Fibroblast of skin of abdomen (primary cell): ENCODE data around the gene TUBGCP6.

Source experiments
- DNase-seq: peaks from one replicate; pipeline ENCODE4 v3.0.0-alpha.2; 2013

Gene TUBGCP6

GRCh38 chr22:50249341-50250248 lies 4.8 kb upstream of the TUBGCP6 start:
- DNase-seq: no peak

GRCh38 chr22:50248196-50249081 lies 3.6 kb upstream of the TUBGCP6 start:
- DNase-seq: no peak

DNA sequence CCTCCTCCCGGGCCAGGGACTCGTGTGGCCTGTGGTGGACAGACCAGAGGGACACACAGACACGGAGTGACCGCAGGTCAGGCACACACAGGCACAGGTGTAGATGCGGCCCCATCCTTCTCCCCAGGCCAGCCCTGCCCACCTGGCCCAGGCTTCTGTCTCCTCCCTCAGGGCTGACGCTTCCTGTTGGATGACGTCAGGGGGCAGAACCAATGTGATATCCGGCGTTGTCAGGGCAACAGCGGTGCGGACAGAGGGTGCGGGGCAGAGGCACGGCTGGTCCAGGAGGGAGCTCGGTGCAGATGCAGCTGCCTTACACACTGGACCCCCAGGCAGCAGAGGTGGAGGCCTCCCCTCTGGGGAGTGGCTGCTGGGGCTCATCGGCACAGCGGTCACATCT lies 2.9 kb upstream of the TUBGCP6 start:
- DNase-seq: peak; percentile 57

DNA sequence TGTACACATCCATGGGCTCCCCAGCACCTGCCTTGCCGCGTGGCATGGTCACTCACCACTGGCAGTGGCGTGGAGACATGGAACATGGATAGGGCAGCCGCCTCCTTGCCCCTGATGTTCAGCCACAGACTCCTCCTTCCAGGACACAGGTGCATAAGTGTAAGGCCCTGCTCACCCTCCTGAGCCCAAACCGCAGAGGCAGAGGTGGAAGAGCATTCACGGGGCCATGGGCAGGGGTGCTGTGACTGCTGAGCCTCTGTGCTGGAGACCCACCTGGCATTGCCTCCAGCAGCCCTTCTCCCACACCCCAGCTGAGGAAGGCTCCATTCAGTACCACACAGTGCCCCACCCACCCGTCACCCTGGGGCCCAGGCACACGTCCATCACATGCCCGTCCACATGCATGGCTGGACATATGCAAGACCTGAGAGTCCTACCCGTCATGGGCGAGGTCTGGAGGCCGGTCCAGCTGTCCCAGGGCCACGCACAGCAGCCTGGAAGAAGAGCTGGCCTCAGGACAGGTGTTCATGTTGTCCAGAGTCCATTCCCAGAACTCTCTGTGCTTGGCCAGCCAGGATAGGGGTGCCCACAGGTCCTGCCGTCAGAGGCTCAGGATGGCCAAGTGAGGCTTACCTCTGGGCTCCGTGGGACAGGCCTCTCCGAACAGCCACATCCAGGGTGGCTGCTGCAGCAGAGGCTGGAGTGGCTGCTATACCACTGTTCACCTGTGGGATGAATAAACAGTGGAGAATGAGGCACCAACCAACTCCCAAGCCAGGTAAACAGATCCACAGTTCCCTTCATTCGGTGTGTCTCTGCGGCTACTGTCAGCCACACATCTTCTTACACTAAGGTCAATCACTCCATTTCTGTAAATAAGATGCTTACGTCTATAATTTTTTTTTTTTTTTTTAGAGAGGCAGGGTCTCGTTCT lies 1.7 kb upstream of the TUBGCP6 start:
- DNase-seq: no peak

- no peak for DNase-seq
Measured at GRCh38 chr22:50245214-50246072, 620 bp upstream of the TUBGCP6 start.

- no peak for DNase-seq
Measured at GRCh38 chr22:50243685-50244419, 971 bp downstream of the TUBGCP6 start.

DNA sequence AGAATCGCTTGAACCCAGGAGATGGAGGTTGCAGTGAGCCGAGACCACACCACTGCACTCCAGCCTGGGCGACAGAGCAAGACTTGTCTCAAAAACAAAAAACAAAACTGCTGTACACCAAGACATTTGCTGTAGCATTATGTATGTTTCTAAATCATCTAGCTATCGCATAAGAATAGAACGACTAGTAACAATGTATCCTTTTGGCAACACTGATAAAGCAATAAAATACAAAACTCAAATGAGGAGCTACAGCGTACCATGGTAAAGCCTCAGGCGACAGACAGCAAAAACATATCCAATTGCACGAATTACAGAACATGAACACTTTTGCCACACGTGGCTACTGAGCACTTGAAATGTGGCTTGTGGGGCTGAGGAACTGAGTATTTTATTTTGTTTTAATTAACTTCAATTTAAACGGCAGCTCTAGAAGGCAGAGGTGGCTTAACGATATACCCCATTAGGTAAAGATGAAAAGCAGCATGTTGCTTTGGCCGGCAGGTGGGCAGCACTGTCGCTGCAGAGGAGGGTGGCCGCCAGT lies 2.3 kb downstream of the TUBGCP6 start:
- DNase-seq: no peak

- DNase-seq: no peak
Measured at GRCh38 chr22:50238755-50239154, 6.1 kb downstream of the TUBGCP6 start.

DNA sequence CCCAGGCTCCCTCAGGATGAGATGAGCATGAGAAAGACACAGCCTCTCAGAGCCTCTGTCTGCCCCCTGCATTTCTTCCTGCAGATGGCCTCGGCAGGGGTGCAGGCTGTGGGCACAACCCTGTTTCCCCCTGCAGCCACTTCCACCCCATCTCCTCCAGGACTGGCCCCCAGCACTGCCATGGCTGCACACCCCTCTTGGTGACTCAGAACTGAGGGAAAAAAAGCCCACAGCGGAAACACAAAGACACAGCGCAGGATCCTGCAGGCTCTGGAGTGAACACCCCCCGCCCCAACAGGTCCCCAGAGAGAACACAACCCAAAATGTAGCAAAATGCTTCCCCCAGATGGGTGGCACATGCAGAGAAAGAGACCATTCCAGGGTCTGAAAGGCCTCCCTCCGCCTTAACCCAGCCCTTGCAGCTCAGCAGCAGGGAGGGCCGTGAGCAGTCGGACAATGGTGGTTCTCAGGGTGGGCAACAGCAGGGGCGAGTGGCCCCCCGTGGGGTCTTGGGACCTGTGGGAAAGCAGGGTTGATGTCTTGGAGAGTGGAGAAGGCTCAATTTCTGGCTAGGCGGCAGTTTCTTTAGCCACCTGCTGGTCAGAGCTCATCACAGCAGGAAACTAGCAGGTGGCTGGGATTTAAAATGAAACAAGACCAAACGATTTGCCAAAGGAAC lies 8.0 kb downstream of the TUBGCP6 start:
- peak; percentile 15 for DNase-seq

GRCh38 chr22:50233223-50233622 lies 11.6 kb downstream of the TUBGCP6 start:
- no peak for DNase-seq

GRCh38 chr22:50232481-50233151 lies 12.2 kb downstream of the TUBGCP6 start:
- DNase-seq: no peak

GRCh38 chr22:50229370-50229769 lies 15.5 kb downstream of the TUBGCP6 start:
- no peak for DNase-seq

DNA sequence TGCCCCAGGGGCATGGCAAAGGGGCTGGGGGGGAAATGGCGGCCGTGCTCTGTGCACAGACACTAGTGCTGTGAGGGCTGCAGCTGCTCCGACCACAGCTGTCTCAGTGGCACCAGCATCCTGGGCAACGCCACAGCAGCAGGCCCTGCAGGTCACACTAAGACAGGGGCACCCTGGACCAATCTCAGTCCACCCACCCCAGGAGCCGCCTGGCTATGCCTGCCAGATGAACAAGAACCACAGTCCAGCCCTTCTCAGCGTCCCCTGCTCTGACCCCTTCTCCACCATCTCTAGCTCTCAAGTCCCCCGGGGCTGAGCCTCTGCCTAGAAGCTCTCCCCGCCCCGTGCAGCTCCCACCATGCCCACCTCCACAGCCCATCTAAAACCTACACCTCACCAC lies 16.5 kb downstream of the TUBGCP6 start:
- no peak for DNase-seq

GRCh38 chr22:50227579-50228215 lies 17.1 kb downstream of the TUBGCP6 start:
- DNase-seq: no peak

DNA sequence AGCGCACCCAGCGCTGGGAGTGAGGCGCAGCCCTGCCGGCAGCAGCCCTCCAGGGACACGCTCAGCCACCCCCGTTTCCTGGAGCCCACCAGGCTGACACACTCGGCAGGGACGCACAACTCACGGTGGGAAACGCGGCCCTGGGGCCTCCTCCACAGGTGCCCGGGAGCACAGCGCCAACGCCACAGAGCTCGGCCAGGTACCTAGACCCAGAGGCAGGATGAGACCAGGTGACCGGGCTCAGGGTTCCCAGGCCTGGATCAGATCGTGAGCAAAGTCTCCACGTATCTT lies 18.0 kb downstream of the TUBGCP6 start:
- DNase-seq: no peak

DNA sequence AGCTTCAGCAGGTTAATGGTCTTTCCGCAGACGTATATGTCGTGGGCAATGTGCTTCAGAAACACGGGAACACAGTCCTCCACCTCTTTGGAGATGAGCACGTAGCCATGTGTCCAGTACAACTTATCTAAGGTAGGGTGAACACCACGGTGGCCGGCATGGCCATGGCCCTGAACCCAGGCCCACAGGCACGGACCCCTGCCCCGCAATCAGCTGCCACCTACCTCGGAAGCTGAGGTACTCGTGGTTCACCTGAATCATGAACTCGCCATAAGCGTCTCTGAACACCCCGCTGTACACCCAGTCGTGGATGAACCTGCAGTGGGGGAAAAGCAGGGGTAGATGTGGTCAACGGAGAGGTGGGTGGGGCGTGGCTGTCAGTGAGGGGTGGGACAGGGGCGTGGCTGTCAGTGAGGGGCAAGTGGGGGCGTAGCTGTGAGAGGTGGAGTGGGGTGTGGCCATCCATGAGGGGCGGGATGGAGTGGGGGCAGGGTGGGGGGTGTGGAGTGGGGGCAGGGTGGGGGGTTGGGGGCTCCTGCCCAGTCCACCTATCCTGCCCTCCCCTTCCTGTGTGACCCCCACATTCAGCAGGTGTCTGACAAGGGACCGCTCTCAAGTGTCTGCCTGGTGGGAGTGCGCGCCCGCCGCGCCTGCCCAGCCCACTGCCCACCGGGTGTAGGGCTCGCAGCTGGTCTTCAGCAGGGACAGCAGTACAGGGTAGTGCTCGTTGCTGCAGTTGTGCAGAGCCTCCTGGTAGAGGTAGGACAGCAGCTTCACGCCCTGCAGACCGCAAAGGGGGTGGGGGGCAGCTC lies 18.6 kb downstream of the TUBGCP6 start:
- DNase-seq: no peak

- no peak for DNase-seq
Measured at GRCh38 chr22:50225200-50225969, 19.4 kb downstream of the TUBGCP6 start.
